DMS79 (cell line): Measurements from ENCODE around the gene CKAP2L.
A peak's percentile ranks its signal among the peaks of the same experiment; 100 is the strongest.
"Not testable (repeated sequence)": the region's sequence is repeated elsewhere in the genome, so short reads cannot be mapped to it uniquely, and the experiment has no call there.

ENCODE experiments used
- DNase-seq: peaks from one replicate; lab custom pipeline; 2025; lab: John Stamatoyannopoulos, UW

The CKAP2L gene

GRCh38 chr2:112706947-112707346 lies 57.5 kb downstream of the CKAP2L start:
- DNase-seq, result not testable (repeated sequence)

GRCh38 chr2:112706170-112706664 lies 58.2 kb downstream of the CKAP2L start:
- DNase-seq, result no peak

- no peak for DNase-seq
Measured at GRCh38 chr2:112705575-112705974, 58.8 kb downstream of the CKAP2L start.

- no peak for DNase-seq
Measured at GRCh38 chr2:112703684-112704083, 60.7 kb downstream of the CKAP2L start.

GRCh38 chr2:112701052-112701451 lies 63.4 kb downstream of the CKAP2L start:
- no peak for DNase-seq

GRCh38 chr2:112699984-112700667 lies 64.3 kb downstream of the CKAP2L start:
- no peak for DNase-seq

GRCh38 chr2:112698834-112699515 lies 65.4 kb downstream of the CKAP2L start:
- DNase-seq, result no peak

- DNase-seq, result no peak
Measured at GRCh38 chr2:112694182-112694581, 70.2 kb downstream of the CKAP2L start.

GRCh38 chr2:112693596-112693995 lies 70.8 kb downstream of the CKAP2L start:
- DNase-seq, result no peak

- no peak for DNase-seq
Measured at GRCh38 chr2:112692918-112693317, 71.5 kb downstream of the CKAP2L start.

GRCh38 chr2:112692495-112692911 lies 71.9 kb downstream of the CKAP2L start:
- DNase-seq, result peak; percentile 85

- no peak for DNase-seq
Measured at GRCh38 chr2:112691881-112692281, 72.5 kb downstream of the CKAP2L start.

GRCh38 chr2:112690853-112691401 lies 73.5 kb downstream of the CKAP2L start:
- DNase-seq, result no peak

- no peak for DNase-seq
Measured at GRCh38 chr2:112688086-112688880, 76.1 kb downstream of the CKAP2L start.

- DNase-seq, result no peak
Measured at GRCh38 chr2:112687522-112687921, 76.9 kb downstream of the CKAP2L start.
